Activated naive CD8-positive, alpha-beta T cell treated with anti-CD3 and anti-CD28 coated beads for 36 hours (primary cell): Measurements from ENCODE around the gene CCNB2. TPM values are rescaled to one million over a fixed set of nuclear protein-coding genes. Genes with fewer than 3 reads are reported as not detected.
"Not testable (repeated sequence)": the region's sequence is repeated elsewhere in the genome, so short reads cannot be mapped to it uniquely, and the experiment has no call there.

ENCODE experiments used
- DNase-seq: peaks from one replicate; pipeline ENCODE4 v3.0.0; 2021
- H3K27ac Mint-ChIP-seq: one replicate; pipeline ENCODE4 v1.8.0; 2022; ENCODE audit warnings: mild to moderate bottlenecking, moderate library complexity, mixed read lengths
- H3K27me3 Mint-ChIP-seq: one replicate; pipeline ENCODE4 v1.8.0; 2022; ENCODE audit warnings: mild to moderate bottlenecking, mixed read lengths
- H3K36me3 Mint-ChIP-seq: one replicate; pipeline ENCODE4 v1.8.0; 2021; ENCODE audit warnings: mild to moderate bottlenecking, mixed read lengths
- H3K4me1 Mint-ChIP-seq: one replicate; pipeline ENCODE4 v1.8.0; 2021; ENCODE audit warnings: mixed read lengths
- H3K4me3 Mint-ChIP-seq: one replicate; pipeline ENCODE4 v1.8.0; 2022; ENCODE audit warnings: mild to moderate bottlenecking, moderate library complexity, mixed read lengths
- H3K9me3 Mint-ChIP-seq: one replicate; pipeline ENCODE4 v1.8.0; 2022; ENCODE audit warnings: mixed read lengths
- total RNA-seq, 2 experiments: library from RNA; stranded (reverse); gene quantifications; one replicate each; pipeline ENCODE4 v1.2.3, GENCODE V29; 2021

CCNB2 gene
- total RNA-seq, 2 experiments from 2014 or later = 56.3 to 58.7 TPM

- Mint-ChIP-seq H3K4me1 (no peaks in the 10 kb centered on the region), H3K27ac (no peak overlapping the region), H3K36me3 (no peaks in the 10 kb centered on the region), H3K27me3 (no peaks in the 10 kb centered on the region), H3K9me3 (no peaks in the 10 kb centered on the region), H3K4me3 (no peak overlapping the region)
- no peak for DNase-seq
Measured at GRCh38 chr15:59150185-59150584, 45.2 kb downstream of the CCNB2 start.

DNA sequence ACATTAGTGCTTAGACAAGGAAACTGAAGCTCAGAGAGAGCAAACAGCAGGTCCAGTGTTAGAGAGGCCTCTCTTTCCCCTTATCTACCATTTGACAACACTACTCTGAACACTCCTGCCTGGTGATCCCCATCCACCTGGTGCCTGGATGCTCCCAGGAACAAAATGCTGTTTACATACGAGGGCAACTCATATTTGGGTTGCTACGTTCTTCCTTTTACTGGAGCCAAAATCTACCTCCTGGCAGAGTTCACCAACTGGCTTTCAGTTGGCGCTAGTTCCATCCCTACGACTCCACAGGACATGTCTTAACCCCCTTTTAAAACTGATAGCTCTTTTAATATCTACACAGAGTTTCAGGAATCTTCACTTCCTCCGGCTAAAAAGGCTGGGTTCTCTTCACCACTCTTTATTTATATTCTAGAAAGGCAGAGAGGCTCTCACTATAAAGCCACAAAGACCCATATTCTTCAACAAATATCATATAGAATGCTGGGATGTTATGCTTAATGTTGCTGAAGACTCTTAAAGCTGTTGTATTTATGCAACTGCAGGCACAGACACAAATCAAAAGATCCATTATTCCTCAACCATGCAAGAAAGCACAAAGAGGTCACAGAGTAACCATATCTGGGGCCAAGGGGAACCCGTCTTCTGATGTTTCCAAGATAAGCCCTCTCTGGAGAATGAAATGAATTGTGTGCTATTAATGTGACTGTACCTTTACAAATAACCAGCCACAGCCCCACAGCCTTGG is 47.9 kb downstream of the CCNB2 start:
- DNase-seq = no peak
- Mint-ChIP-seq H3K4me1 (no peaks in the 10 kb centered on the region), H3K27me3 (no peaks in the 10 kb centered on the region), H3K27ac (no peak overlapping the region), H3K4me3 (no peak overlapping the region), H3K36me3 (no peaks in the 10 kb centered on the region), H3K9me3 (no peaks in the 10 kb centered on the region)

DNA sequence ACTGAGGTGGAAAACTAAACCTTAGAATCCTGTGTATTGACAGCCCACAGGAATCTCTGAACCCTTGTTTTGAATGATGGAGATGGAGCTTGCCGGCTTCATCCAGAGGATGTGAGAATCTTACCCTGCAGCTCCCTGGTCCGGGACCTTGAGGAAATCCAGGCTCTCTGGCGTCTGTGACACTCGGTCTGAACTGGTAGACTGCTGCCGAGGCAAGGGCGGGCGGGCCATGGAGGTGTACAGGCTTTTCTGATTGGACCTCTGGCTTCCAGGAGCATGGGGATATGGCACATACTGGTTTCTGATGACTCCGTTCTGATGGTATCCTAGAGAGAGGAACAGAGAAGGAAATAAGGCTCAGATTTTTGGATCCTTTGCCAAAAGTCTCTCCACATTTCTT is 48.5 kb downstream of the CCNB2 start:
- Mint-ChIP-seq H3K4me1 (no peaks in the 10 kb centered on the region), H3K36me3 (no peaks in the 10 kb centered on the region), H3K4me3 (no peak overlapping the region), H3K9me3 (no peaks in the 10 kb centered on the region), H3K27me3 (no peaks in the 10 kb centered on the region), H3K27ac (no peak overlapping the region)
- DNase-seq = no peak

DNA sequence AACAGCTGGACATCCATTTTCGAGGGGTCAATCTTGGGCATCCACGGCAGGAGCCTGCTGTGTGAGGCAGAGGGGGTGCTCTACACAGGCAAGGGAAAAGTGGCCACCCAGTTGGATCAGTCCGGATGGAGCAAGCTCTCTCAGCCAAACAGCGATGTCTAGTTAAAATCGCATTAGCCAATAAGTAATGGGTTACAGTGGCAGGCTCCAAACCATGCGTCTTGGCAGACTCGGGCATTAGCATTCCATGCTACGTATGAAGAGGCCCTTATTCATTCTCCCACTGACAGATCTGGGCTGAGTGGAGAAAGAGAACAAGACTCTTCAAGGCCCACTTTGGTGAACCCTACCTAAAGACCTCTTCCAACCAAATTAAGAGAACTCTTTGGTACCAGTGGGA is 49.3 kb downstream of the CCNB2 start:
- Mint-ChIP-seq H3K27me3 (no peaks in the 10 kb centered on the region), H3K27ac (no peak overlapping the region), H3K4me1 (no peaks in the 10 kb centered on the region), H3K36me3 (no peaks in the 10 kb centered on the region), H3K9me3 (no peaks in the 10 kb centered on the region), H3K4me3 (no peak overlapping the region)
- DNase-seq = no peak

DNA sequence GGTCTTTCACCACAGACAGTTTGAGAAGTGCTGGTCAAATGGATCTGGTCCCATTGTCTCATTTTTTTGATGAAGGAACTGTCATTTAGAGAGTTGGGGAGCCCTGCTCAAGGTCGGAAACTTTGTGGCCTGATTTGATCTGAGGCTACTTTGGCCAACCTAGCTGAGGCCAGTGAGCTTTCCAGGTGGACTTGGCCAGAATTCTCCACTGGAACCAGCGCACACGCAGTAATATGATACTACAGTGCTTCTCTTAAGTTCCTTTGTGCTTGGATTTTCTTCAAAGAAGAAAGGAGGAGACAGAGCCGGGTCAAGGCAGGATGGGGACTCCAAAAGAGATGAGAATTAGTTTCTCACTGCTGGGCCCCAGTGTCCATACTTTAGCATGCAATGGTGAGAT is 50.5 kb downstream of the CCNB2 start:
- Mint-ChIP-seq H3K27ac (no peak overlapping the region), H3K9me3 (no peaks in the 10 kb centered on the region), H3K4me1 (no peaks in the 10 kb centered on the region), H3K27me3 (no peaks in the 10 kb centered on the region), H3K4me3 (no peak overlapping the region), H3K36me3 (no peaks in the 10 kb centered on the region)
- no peak for DNase-seq

GRCh38 chr15:59157396-59157795 is 52.5 kb downstream of the CCNB2 start:
- no peak overlapping the region for H3K27ac Mint-ChIP-seq
- no peaks in the 10 kb centered on the region for H3K9me3 Mint-ChIP-seq
- H3K4me1 Mint-ChIP-seq = no peaks in the 10 kb centered on the region
- H3K4me3 Mint-ChIP-seq = no peak overlapping the region
- no peak for DNase-seq
- no peaks in the 10 kb centered on the region for H3K36me3 Mint-ChIP-seq
- H3K27me3 Mint-ChIP-seq = no peaks in the 10 kb centered on the region

DNA sequence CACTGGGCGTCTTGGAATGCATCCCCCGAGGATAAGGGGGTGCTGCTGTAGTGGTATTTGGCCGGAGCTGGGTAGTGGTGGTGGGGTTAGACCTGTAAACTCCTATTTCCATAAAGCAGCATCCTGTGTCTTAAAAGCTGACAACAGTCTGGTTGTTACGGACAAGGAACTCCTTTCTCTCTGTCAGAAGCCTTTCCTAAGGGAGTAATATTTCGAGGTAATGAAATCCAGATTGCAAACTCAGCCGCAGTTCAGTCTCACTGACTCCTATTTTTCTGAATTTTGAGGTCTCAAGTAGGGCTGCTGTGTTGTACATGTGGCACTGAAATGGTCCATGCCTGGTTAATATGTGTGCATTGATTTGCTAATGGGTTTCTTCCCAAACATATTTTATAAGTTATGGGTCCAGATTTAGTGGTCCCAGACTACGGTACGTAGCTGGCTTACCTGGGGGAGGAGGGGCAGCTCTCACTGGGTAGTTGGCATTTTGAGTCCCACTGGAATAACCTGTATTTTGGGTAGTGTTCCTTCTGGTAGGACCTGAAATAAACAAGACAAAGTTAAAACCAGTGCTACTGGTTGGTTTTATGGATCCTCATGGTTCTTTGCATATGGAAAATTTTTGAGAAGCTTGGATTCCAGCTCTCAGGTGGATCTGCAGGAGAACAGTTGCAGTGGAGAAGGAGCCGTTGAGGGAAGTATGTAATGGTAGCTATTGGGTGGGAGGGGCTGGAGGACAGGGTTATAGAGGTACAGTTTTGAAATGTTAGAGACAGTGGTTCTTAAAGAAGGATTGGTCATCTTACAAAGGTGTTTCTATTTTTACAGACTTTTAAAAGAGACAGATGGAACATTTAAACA is 53.1 kb downstream of the CCNB2 start:
- no peak for DNase-seq
- no peaks in the 10 kb centered on the region for H3K36me3 Mint-ChIP-seq
- H3K27ac Mint-ChIP-seq = no peak overlapping the region
- no peaks in the 10 kb centered on the region for H3K4me1 Mint-ChIP-seq
- no peaks in the 10 kb centered on the region for H3K27me3 Mint-ChIP-seq
- H3K9me3 Mint-ChIP-seq = no peaks in the 10 kb centered on the region
- H3K4me3 Mint-ChIP-seq = no peak overlapping the region

- no peak for DNase-seq
- Mint-ChIP-seq H3K4me3 (no peak overlapping the region), H3K27me3 (no peaks in the 10 kb centered on the region), H3K9me3 (no peaks in the 10 kb centered on the region), H3K27ac (no peak overlapping the region), H3K36me3 (no peaks in the 10 kb centered on the region), H3K4me1 (no peaks in the 10 kb centered on the region)
Measured at GRCh38 chr15:59158701-59159034, 53.7 kb downstream of the CCNB2 start.

DNA sequence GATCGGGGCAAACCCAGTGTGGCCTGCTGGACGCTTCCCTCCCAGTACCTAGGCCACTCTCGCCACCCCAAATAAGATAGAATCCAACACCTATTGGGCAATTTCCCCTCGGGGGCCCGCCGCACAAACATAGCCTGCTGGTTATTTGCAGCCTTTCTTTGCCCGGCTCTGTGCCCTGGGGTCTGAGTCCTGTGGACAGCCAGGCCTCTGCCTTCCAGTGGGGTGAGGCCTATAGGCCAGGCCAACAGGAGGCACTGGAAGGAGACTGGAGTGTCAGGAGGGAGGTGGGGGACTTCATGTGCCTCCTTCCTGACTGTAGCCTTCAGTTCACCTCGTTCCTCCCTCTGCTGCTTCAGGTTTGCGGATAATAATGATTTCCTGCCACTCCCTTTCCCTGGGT is 54.3 kb downstream of the CCNB2 start:
- H3K36me3 Mint-ChIP-seq = no peaks in the 10 kb centered on the region
- no peaks in the 10 kb centered on the region for H3K27me3 Mint-ChIP-seq
- no peaks in the 10 kb centered on the region for H3K9me3 Mint-ChIP-seq
- no peak overlapping the region for H3K27ac Mint-ChIP-seq
- H3K4me3 Mint-ChIP-seq = no peak overlapping the region
- no peaks in the 10 kb centered on the region for H3K4me1 Mint-ChIP-seq
- DNase-seq = no peak

- no peaks in the 10 kb centered on the region for H3K9me3 Mint-ChIP-seq
- no peak overlapping the region for H3K4me3 Mint-ChIP-seq
- H3K27me3 Mint-ChIP-seq = no peaks in the 10 kb centered on the region
- H3K4me1 Mint-ChIP-seq = no peaks in the 10 kb centered on the region
- no peak overlapping the region for H3K27ac Mint-ChIP-seq
- peak; percentile 28 for DNase-seq
- no peaks in the 10 kb centered on the region for H3K36me3 Mint-ChIP-seq
Measured at GRCh38 chr15:59160880-59161593, 56.1 kb downstream of the CCNB2 start.

DNA sequence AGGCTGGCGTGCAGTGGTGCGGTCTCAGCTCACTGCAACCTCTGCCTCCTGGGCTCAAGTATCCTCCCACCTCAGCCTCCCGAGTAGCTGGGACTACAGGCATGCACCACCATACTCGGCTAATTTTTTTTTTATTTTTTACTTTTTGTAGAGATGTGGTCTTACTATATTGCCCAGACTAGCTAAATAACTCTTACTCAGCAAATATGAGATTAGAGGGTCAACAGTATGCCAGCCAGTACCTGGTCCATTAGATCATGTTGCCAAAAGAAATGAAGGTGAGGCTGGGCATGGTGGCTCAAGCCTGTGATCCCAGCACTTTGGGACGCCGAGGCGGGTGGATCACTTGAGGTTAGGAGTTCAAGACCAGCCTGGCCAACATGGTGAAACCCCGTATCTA is 57.1 kb downstream of the CCNB2 start:
- H3K4me1 Mint-ChIP-seq, H3K27me3 Mint-ChIP-seq: not testable (repeated sequence)

DNA sequence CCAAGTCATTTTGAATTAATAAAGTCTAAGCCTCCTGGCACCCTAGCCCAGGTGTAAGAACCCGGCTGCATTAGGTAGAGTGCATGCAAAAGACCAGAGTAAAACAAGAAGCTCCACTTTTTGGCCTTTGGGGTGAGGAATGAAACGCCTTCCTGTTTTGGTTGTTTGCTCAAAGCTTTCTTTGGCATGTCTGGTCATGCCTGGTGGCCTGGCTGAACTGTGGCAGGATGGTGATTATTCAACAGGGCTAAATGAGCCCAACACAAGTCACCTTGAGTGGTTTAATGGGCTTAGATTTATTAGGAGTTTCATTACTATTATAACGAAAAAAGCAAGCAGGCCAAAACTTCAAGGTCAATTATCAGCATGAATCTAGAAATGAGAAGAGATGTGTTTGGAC is 60.8 kb downstream of the CCNB2 start:
- Mint-ChIP-seq H3K4me3 (no peak overlapping the region), H3K27me3 (no peaks in the 10 kb centered on the region), H3K4me1 (peaks cover 9% of the 10 kb centered on the region), H3K27ac (no peak overlapping the region), H3K9me3 (no peaks in the 10 kb centered on the region), H3K36me3 (no peaks in the 10 kb centered on the region)
- no peak for DNase-seq

More for the DNA sequence above, 57.1 kb downstream of the CCNB2 start:
- not testable (repeated sequence) for DNase-seq, H3K9me3 Mint-ChIP-seq, H3K4me3 Mint-ChIP-seq, H3K27ac Mint-ChIP-seq, H3K36me3 Mint-ChIP-seq

GRCh38 chr15:59166166-59166565 is 61.2 kb downstream of the CCNB2 start:
- Mint-ChIP-seq H3K27ac (no peak overlapping the region), H3K4me1 (peaks cover 9% of the 10 kb centered on the region), H3K27me3 (no peaks in the 10 kb centered on the region), H3K36me3 (no peaks in the 10 kb centered on the region), H3K4me3 (no peak overlapping the region), H3K9me3 (no peaks in the 10 kb centered on the region)
- DNase-seq = no peak

GRCh38 chr15:59166601-59167265 is 61.8 kb downstream of the CCNB2 start:
- Mint-ChIP-seq H3K27ac (no peak overlapping the region), H3K4me1 (peaks cover 9% of the 10 kb centered on the region), H3K4me3 (no peak overlapping the region), H3K36me3 (no peaks in the 10 kb centered on the region), H3K27me3 (no peaks in the 10 kb centered on the region), H3K9me3 (no peaks in the 10 kb centered on the region)
- DNase-seq = no peak

GRCh38 chr15:59168536-59168935 is 63.6 kb downstream of the CCNB2 start:
- H3K9me3 Mint-ChIP-seq = no peaks in the 10 kb centered on the region
- H3K4me1 Mint-ChIP-seq = peaks cover 9% of the 10 kb centered on the region
- no peaks in the 10 kb centered on the region for H3K27me3 Mint-ChIP-seq
- H3K27ac Mint-ChIP-seq = no peak overlapping the region
- no peak for DNase-seq
- H3K4me3 Mint-ChIP-seq = no peak overlapping the region
- H3K36me3 Mint-ChIP-seq = no peaks in the 10 kb centered on the region
